SK-N-SH (cell line): ENCODE measurements around the gene NOP9. TPM values are rescaled to one million over a fixed set of nuclear protein-coding genes. Genes with fewer than 3 reads are reported as not detected.

Experiments used
- CTCF ChIA-PET: fragments of 300-600, 350-600 bp; formaldehyde crosslinking; extraction: SDS; loops from one replicate; lab custom pipeline; 2021; lab: Yijun Ruan, JAX
- POLR2A ChIA-PET: fragments of 350-600 bp; sonication (Branson Sonifier 250); formaldehyde crosslinking; extraction: SDS; loops from one replicate; lab custom pipeline; 2020; ENCODE audit warnings: antibody characterized with exemption, inconsistent platforms; lab: Yijun Ruan, JAX
- DNase-seq: peaks from one replicate; pipeline ENCODE4 v3.0.0; 2012
- H2AFZ ChIP-seq: fragments of 200-600 bp; sonication (generic); 2 replicates; pipeline ENCODE4 v1.8.1; 2016; ENCODE audit warnings: antibody characterized with exemption, mild to moderate bottlenecking, low read depth
- H3F3A ChIP-seq: fragments of 200-600 bp; sonication (generic); replicated peaks from 2 replicates; pipeline ENCODE3; 2016; ENCODE audit warnings: antibody characterized with exemption, mild to moderate bottlenecking; ENCODE audit not compliant: insufficient read depth
- H3K27ac ChIP-seq, 2 experiments: fragments of 200-500 bp in 1 of 2; fragments of 200-600 bp in 1 of 2; sonication (Bioruptor generic) in 1 of 2; sonication (generic), shearing (Covaris generic) in 1 of 2; 2 replicates each; pipeline versions ENCODE4 v1.5.1 to v1.6.1; 2014 to 2016; ENCODE audit warnings: low read depth in 2 of 2, inconsistent platforms in 1 of 2, low read length in 1 of 2, mild to moderate bottlenecking in 1 of 2, mixed read lengths in 1 of 2
- H3K27me3 ChIP-seq: fragments of 200-600 bp; sonication (generic), shearing (Covaris generic); 2 replicates; pipeline ENCODE4 v1.6.1; 2016; ENCODE audit warnings: mixed run types; ENCODE audit not compliant: insufficient read depth
- H3K36me3 ChIP-seq, 2 experiments: fragments of 200-500 bp in 1 of 2; fragments of 200-600 bp in 1 of 2; sonication (Bioruptor generic) in 1 of 2; sonication (generic) in 1 of 2; replicated peaks in 1 of 2; 2 replicates each; pipeline versions ENCODE3 to v1.5.1; 2014 to 2016; ENCODE audit warnings: low read length in 1 of 2, mild to moderate bottlenecking in 1 of 2; ENCODE audit not compliant: insufficient read depth in 2 of 2, control insufficient read depth in 1 of 2
- H3K4me1 ChIP-seq, 2 experiments: fragments of 200-500 bp in 1 of 2; fragments of 200-600 bp in 1 of 2; sonication (Bioruptor generic) in 1 of 2; sonication (generic), shearing (Covaris generic) in 1 of 2; 2 replicates each; pipeline versions ENCODE4 v1.5.1 to v1.6.1; 2014 to 2016; ENCODE audit warnings: low read depth in 1 of 2, low read length in 1 of 2, mixed run types in 1 of 2; ENCODE audit not compliant: insufficient read depth in 2 of 2, control insufficient read depth in 1 of 2
- H3K4me2 ChIP-seq: fragments of 200-600 bp; sonication (generic), shearing (Covaris generic); 2 replicates; pipeline ENCODE4 v1.6.1; 2017; ENCODE audit warnings: mixed run types
- H3K4me3 ChIP-seq, 2 experiments: fragments of 200-500 bp in 1 of 2; fragments of 200-600 bp in 1 of 2; sonication (Bioruptor generic) in 1 of 2; sonication (generic), shearing (Covaris generic) in 1 of 2; 2 replicates each; pipeline versions ENCODE4 v1.5.1 to v1.8.1; 2014 to 2016; ENCODE audit warnings: low read depth in 2 of 2, inconsistent platforms in 1 of 2, low read length in 1 of 2, mild to moderate bottlenecking in 1 of 2, mixed read lengths in 1 of 2, moderate library complexity in 1 of 2
- H3K79me2 ChIP-seq: fragments of 200-600 bp; sonication (generic); 2 replicates; pipeline ENCODE4 v1.8.1; 2017; ENCODE audit warnings: mild to moderate bottlenecking; ENCODE audit not compliant: insufficient read depth
- H3K9ac ChIP-seq: fragments of 200-600 bp; sonication (generic); 2 replicates; pipeline ENCODE4 v1.6.1; 2017; ENCODE audit warnings: mixed run types
- H3K9me2 ChIP-seq: fragments of 200-600 bp; sonication (generic); 2 replicates; pipeline ENCODE4 v1.6.1; 2017; ENCODE audit warnings: mixed run types
- H3K9me3 ChIP-seq: fragments of 200-600 bp; sonication (generic); 2 replicates; pipeline ENCODE4 v1.6.1; 2017; ENCODE audit warnings: mixed run types, mild to moderate bottlenecking, moderate library complexity
- H4K20me1 ChIP-seq: fragments of 200-600 bp; sonication (generic); 2 replicates; pipeline ENCODE4 v1.6.1; 2017; ENCODE audit warnings: mild to moderate bottlenecking, mixed run types; ENCODE audit not compliant: insufficient read depth
- CHD2 ChIP-seq: fragments of 150-350 bp; IDR thresholded peaks from 2 replicates; pipeline ENCODE4 v1.6.1; 2018; ENCODE audit warnings: low read length; ENCODE audit not compliant: partially characterized antibody
- CTCF ChIP-seq: fragments of 200-600 bp; sonication (generic); IDR thresholded peaks from 2 replicates; pipeline ENCODE4 v1.6.1; 2017; ENCODE audit warnings: antibody characterized with exemption, mild to moderate bottlenecking, moderate library complexity
- ELF1 ChIP-seq: IDR thresholded peaks from 2 replicates; pipeline ENCODE4 v1.4.0; 2012
- EZH2phosphoT487 ChIP-seq: fragments of 200-600 bp; sonication (generic); IDR thresholded peaks from 2 replicates; pipeline ENCODE4 v1.6.1; 2017; ENCODE audit warnings: low read depth, mixed run types, mild to moderate bottlenecking, antibody characterized with exemption, moderate library complexity, borderline replicate concordance
- FOXJ3 ChIP-seq: sonication (generic); formaldehyde crosslinking; IDR thresholded peaks from 2 replicates; pipeline ENCODE4 v1.5.1; 2020; ENCODE audit warnings: mild to moderate bottlenecking, missing genetic modification reagents
- GATA2 ChIP-seq: sonication (generic); formaldehyde crosslinking; IDR thresholded peaks from 2 replicates; pipeline ENCODE4 v1.5.0; 2020; ENCODE audit warnings: mild to moderate bottlenecking, missing genetic modification reagents
- MEF2A ChIP-seq: IDR thresholded peaks from 2 replicates; pipeline ENCODE4 v1.4.0; 2012; ENCODE audit warnings: low read depth, borderline replicate concordance
- NFIC ChIP-seq: IDR thresholded peaks from 2 replicates; pipeline ENCODE4 v1.4.0; 2012; ENCODE audit warnings: borderline replicate concordance
- REST ChIP-seq: IDR thresholded peaks from 2 replicates; pipeline ENCODE4 v1.6.1; 2012; ENCODE audit warnings: mild to moderate bottlenecking, low read depth, low read length, moderate library complexity
- SIN3A ChIP-seq: IDR thresholded peaks from 2 replicates; pipeline ENCODE4 v1.6.1; 2012; ENCODE audit warnings: low read depth, mild to moderate bottlenecking, low read length, moderate library complexity, borderline replicate concordance
- TCF12 ChIP-seq: IDR thresholded peaks from 2 replicates; pipeline ENCODE4 v1.4.0; 2012
- TEAD4 ChIP-seq: IDR thresholded peaks from 2 replicates; pipeline ENCODE4 v1.4.0; 2012; ENCODE audit warnings: mild to moderate bottlenecking, borderline replicate concordance; ENCODE audit not compliant: insufficient read depth
- USF1 ChIP-seq: IDR thresholded peaks from 2 replicates; pipeline ENCODE4 v1.4.0; 2012; ENCODE audit warnings: low read depth, borderline replicate concordance
- USF2 ChIP-seq: fragments of 150-350 bp; IDR thresholded peaks from 2 replicates; pipeline ENCODE4 v1.6.1; 2017; ENCODE audit warnings: antibody characterized with exemption, low read length, low read depth, borderline replicate concordance
- YY1 ChIP-seq: IDR thresholded peaks from 2 replicates; pipeline ENCODE4 v1.4.0; 2012; ENCODE audit warnings: low read depth, mild to moderate bottlenecking
- ZBTB33 ChIP-seq: IDR thresholded peaks from 2 replicates; pipeline ENCODE4 v1.4.0; 2012; ENCODE audit warnings: low read depth, borderline replicate concordance
- WGBS: methylation state at CpG from one replicate; pipeline ENCODE4 v1.1.6; 2017; ENCODE audit warnings: low lambda C conversion rate; 5-methylcytosine and 5-hydroxymethylcytosine counted together
- polyA plus RNA-seq, 3 experiments: library from polyadenylated mRNA; depleted of rRNA; stranded (reverse); fragments of >200 nt; gene quantifications; 2 replicates each; pipeline ENCODE4 v1.2.3, GENCODE V29; 2012

Gene NOP9
- polyA plus RNA-seq, 1 of the 3 experiments (the other 2 are of a cell fraction), result 11.9 TPM

GRCh38 chr14:24310646-24311604, 11.3 kb downstream of the NOP9 start, which contains the start of gene LTB4R:
TSS of gene LTB4R (plus strand) at chr14:24311502. CDS start at chr14:24315652, 4,150 bp downstream.
- H2AFZ ChIP-seq, result no peak within 1 kb of the TSS
- DNase-seq, result no peak
- H4K20me1 ChIP-seq, result no peaks in the 10 kb centered on the region
- CTCF ChIA-PET, result interaction anchor here (1.2 to 6.7 kb wide), 7 partner anchors 12 to 126 kb away, joined by 4 to 115 read pairs (median 9); partner anchors contain the start of genes DHRS1, NOP9 and TINF2
- H3K4me2 ChIP-seq, result no peak within 1 kb of the TSS
- no peak within 1 kb of the TSS for H3K27ac ChIP-seq
- over 99% methylated on average over 37 of the region's 99 CpGs for WGBS
- H3K36me3 ChIP-seq, result peaks cover 6 to 37% of the 10 kb centered on the region in 2 experiments
- peaks cover 4% of the 10 kb centered on the region for H3F3A ChIP-seq
- H3K79me2 ChIP-seq, result no peaks in the 10 kb centered on the region
- no peaks in the 10 kb centered on the region for H3K9me2 ChIP-seq
- no peak within 1 kb of the TSS for H3K9ac ChIP-seq
- POLR2A ChIA-PET, result no interaction called here
- TF ChIP-seq USF2, result no peak
- TF ChIP-seq CHD2, result no peak
- TF ChIP-seq FOXJ3 (CRISPR knock-in tag), result no peak
- no peak for TF ChIP-seq YY1
- TF ChIP-seq EZH2phosphoT487, result no peak
- no peak for TF ChIP-seq ZBTB33
- TF ChIP-seq SIN3A, result no peak
- TF ChIP-seq TCF12, result no peak
- TF ChIP-seq NFIC, result no peak
- TF ChIP-seq MEF2A, result no peak
- no peak for TF ChIP-seq USF1
- no peak for TF ChIP-seq ELF1
- TF ChIP-seq CTCF, result no peak
- no peak for TF ChIP-seq REST
- no peak for TF ChIP-seq TEAD4
- no peak for TF ChIP-seq GATA2 (CRISPR knock-in tag)
- TF ChIP-seq, all 33 proteins: peak for 0
- Histone ChIP-seq H3K4me1 (peaks cover 0 to 2% of the 10 kb centered on the region in 2 experiments; a peak in 1 of 4 replicates), H3K27me3 (no peaks in the 10 kb centered on the region), H3K4me3 (no peak within 1 kb of the TSS), H3K9me3 (no peaks in the 10 kb centered on the region)
